HEK293 (cell line): ENCODE data around the gene KPNA4.

Experiments used
- GLI2 ChIP-seq: fragments of 450-650 bp; formaldehyde crosslinking; IDR thresholded peaks from 2 replicates; pipeline ENCODE4; 2017; ENCODE audit warnings: missing biosample characterization, missing genetic modification characterization, low read depth, borderline replicate concordance
- TCF7L2 ChIP-seq: IDR thresholded peaks from 2 replicates; pipeline ENCODE4 v1.6.1; 2011; ENCODE audit warnings: low read depth, mild to moderate bottlenecking, inconsistent platforms, low read length, moderate library complexity, borderline replicate concordance
- ZBTB26 ChIP-seq: fragments of 450-650 bp; formaldehyde crosslinking; optimal IDR thresholded peaks from 2 replicates; pipeline ENCODE3; 2016; ENCODE audit warnings: missing biosample characterization, mild to moderate bottlenecking, missing genetic modification characterization
- TF ChIP-seq, protein P1 (sequence below): fragments of 450-650 bp; formaldehyde crosslinking; IDR thresholded peaks from 2 replicates; pipeline ENCODE4 v1.5.1; 2016; ENCODE audit warnings: missing biosample characterization, missing genetic modification characterization

DNA sequence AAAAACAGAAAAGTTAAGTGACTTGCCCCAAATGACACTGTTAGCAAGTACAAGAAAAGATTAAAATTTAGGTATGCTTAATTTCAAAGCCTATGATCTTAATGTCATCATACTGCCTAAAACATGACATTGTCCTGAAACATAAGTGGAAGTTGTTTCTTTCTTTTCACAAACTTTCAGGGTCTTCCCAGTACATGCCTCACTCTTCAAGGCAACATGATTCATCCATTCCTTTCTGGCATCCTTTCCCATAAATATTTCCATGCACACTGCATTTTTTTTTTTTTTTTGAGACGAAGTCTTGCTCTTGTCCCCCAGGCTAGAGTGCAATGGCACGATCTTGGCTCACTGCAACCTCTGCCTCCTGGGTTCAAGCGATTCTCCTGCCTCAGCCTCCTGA lies 42.5 kb upstream of the KPNA4 start:
- TF ChIP-seq GLI2 (tag by site-specific recombination) (no peak), TCF7L2 (no peak), ZBTB26 (tag by site-specific recombination) (no peak)
- TF ChIP-seq, protein P1, sequence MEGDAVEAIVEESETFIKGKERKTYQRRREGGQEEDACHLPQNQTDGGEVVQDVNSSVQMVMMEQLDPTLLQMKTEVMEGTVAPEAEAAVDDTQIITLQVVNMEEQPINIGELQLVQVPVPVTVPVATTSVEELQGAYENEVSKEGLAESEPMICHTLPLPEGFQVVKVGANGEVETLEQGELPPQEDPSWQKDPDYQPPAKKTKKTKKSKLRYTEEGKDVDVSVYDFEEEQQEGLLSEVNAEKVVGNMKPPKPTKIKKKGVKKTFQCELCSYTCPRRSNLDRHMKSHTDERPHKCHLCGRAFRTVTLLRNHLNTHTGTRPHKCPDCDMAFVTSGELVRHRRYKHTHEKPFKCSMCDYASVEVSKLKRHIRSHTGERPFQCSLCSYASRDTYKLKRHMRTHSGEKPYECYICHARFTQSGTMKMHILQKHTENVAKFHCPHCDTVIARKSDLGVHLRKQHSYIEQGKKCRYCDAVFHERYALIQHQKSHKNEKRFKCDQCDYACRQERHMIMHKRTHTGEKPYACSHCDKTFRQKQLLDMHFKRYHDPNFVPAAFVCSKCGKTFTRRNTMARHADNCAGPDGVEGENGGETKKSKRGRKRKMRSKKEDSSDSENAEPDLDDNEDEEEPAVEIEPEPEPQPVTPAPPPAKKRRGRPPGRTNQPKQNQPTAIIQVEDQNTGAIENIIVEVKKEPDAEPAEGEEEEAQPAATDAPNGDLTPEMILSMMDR = no peak
